Ascending aorta (tissue), 2 donors: ENCODE measurements around the gene BAHCC1. TPM values are rescaled to one million over a fixed set of nuclear protein-coding genes. Genes with fewer than 3 reads are reported as not detected.
A peak's percentile ranks its signal among the peaks of the same experiment; 100 is the strongest.

ENCODE experiments used
- DNase-seq, 2 donors: peaks; one replicate each; pipeline ENCODE4 v3.0.0-alpha.2; 2019; ENCODE audit warnings: low spot score in 2 of 2
- H3K27ac ChIP-seq, 2 donors: fragments of 200-600 bp; sonication (generic); one replicate each; pipeline ENCODE4 v1.5.1; 2016 to 2017; ENCODE audit warnings: mild to moderate bottlenecking in 1 of 2
- H3K27me3 ChIP-seq: fragments of 200-600 bp; sonication (generic); one replicate; pipeline ENCODE4 v1.5.1; 2017
- H3K36me3 ChIP-seq, 2 donors: fragments of 200-600 bp; sonication (generic); one replicate each; pipeline ENCODE4 v1.5.1; 2016
- H3K4me1 ChIP-seq, 2 donors: fragments of 200-600 bp; sonication (generic); one replicate each; pipeline ENCODE4 v1.5.1; 2016 to 2017; ENCODE audit warnings: mild to moderate bottlenecking in 1 of 2
- H3K4me3 ChIP-seq, 2 donors: fragments of 200-600 bp; sonication (generic); one replicate each; pipeline ENCODE4 v1.5.1; 2016 to 2017; ENCODE audit warnings: mild to moderate bottlenecking in 1 of 2
- H3K9me3 ChIP-seq, 2 donors: fragments of 200-600 bp; sonication (generic); one replicate each; pipeline ENCODE4 v1.5.1; 2016
- CTCF ChIP-seq, 3 experiments: fragments of 200-600 bp in 2 of 3; fragments of 450-650 bp in 1 of 3; sonication (generic) in 2 of 3; IDR thresholded peaks; one replicate each; pipeline ENCODE4 v1.5.1; 2016 to 2019; ENCODE audit warnings: antibody characterized with exemption in 3 of 3, mild to moderate bottlenecking in 1 of 3, moderate library complexity in 1 of 3
- intact Hi-C: fragments of 100-400 bp; cut with DNase I; formaldehyde crosslinking; loops from one replicate; pipeline ENCODE4 v1.15.1; 2023
- total RNA-seq: library from RNA; depleted of rRNA; stranded (reverse); fragments of >200 nt; gene quantifications from one replicate; pipeline ENCODE4 v1.1.0, GENCODE V29; 2016

The BAHCC1 gene
- total RNA-seq, result 29.1 TPM

GRCh38 chr17:81394921-81395599, at the start of gene BAHCC1:
TSS of gene BAHCC1 (plus strand) at chr17:81395457. CDS start at chr17:81399740, 4,283 bp downstream.
- intact Hi-C loops, result loop anchor here (1.0 to 2.0 kb wide), 5 partner anchors 32 to 118 kb away; partner anchors contain the start of gene SLC38A10
- no peak for TF ChIP-seq CTCF (IDR thresholded peaks at IDR 0.05)
- H3K27ac ChIP-seq, result peak within 1 kb of the TSS; percentile 94 to 97
- H3K4me3 ChIP-seq, result peak within 1 kb of the TSS; percentile 81 to 93
- peak; percentile 100 for DNase-seq
- no peaks in the 10 kb centered on the region for H3K36me3 ChIP-seq
- H3K4me1 ChIP-seq, result peaks cover 14 to 22% of the 10 kb centered on the region in 2 donors
- no peaks in the 10 kb centered on the region for H3K9me3 ChIP-seq
- no peaks in the 10 kb centered on the region for H3K27me3 ChIP-seq

GRCh38 chr17:81346090-81346907, 49.0 kb upstream of the BAHCC1 start:
- Histone ChIP-seq H3K4me1 (peaks cover 0 to 22% of the 10 kb centered on the region in 2 donors), H3K27me3 (no peaks in the 10 kb centered on the region), H3K27ac (peak overlapping the region; percentile 82 to 91), H3K9me3 (no peaks in the 10 kb centered on the region), H3K36me3 (no peaks in the 10 kb centered on the region), H3K4me3 (peak overlapping the region; percentile 83 to 94)
- peak; percentile 93 to 99 for DNase-seq
- TF ChIP-seq CTCF (IDR thresholded peaks at IDR 0.05), result no peak
- intact Hi-C loops, result loop anchor here (1.0 to 2.0 kb wide), 4 partner anchors 19 to 135 kb away; no protein-coding TSS in a partner anchor

- Histone ChIP-seq H3K4me3 (peak overlapping the region; percentile 83 to 94), H3K27ac (peak overlapping the region; percentile 82 to 91), H3K36me3 (no peaks in the 10 kb centered on the region), H3K27me3 (no peaks in the 10 kb centered on the region), H3K4me1 (peaks cover 0 to 16% of the 10 kb centered on the region in 2 donors), H3K9me3 (no peaks in the 10 kb centered on the region)
- no peak for DNase-seq
- TF ChIP-seq CTCF (IDR thresholded peaks at IDR 0.05), result no peak
- intact Hi-C loops, result loop anchor here (1.0 to 2.0 kb wide), 4 partner anchors 18 to 134 kb away; no protein-coding TSS in a partner anchor
Observed at GRCh38 chr17:81346908-81347349, 48.3 kb upstream of the BAHCC1 start.

- H3K36me3 ChIP-seq, result no peaks in the 10 kb centered on the region
- no peak overlapping the region for H3K4me3 ChIP-seq
- H3K27me3 ChIP-seq, result no peaks in the 10 kb centered on the region
- intact Hi-C loops, result loop anchor here (2.0 kb wide), 2 partner anchors 39 to 133 kb away; no protein-coding TSS in a partner anchor
- peaks cover 0 to 16% of the 10 kb centered on the region in 2 donors for H3K4me1 ChIP-seq
- no peak overlapping the region for H3K27ac ChIP-seq
- no peak for DNase-seq
- no peaks in the 10 kb centered on the region for H3K9me3 ChIP-seq
- no peak for TF ChIP-seq CTCF (IDR thresholded peaks at IDR 0.05)
Observed at GRCh38 chr17:81347437-81347836, 47.8 kb upstream of the BAHCC1 start.

GRCh38 chr17:81348097-81349055, 46.9 kb upstream of the BAHCC1 start:
- no peak overlapping the region for H3K4me3 ChIP-seq
- H3K4me1 ChIP-seq, result peaks cover 0 to 6% of the 10 kb centered on the region in 2 donors
- no peak for TF ChIP-seq CTCF (IDR thresholded peaks at IDR 0.05)
- H3K27me3 ChIP-seq, result no peaks in the 10 kb centered on the region
- H3K36me3 ChIP-seq, result no peaks in the 10 kb centered on the region
- H3K9me3 ChIP-seq, result no peaks in the 10 kb centered on the region
- DNase-seq, result no peak
- intact Hi-C loops, result no loop called here
- H3K27ac ChIP-seq, result no peak overlapping the region
